DND-41 (cell line): Measurements from ENCODE around the gene EFCC1.

Experiments used
- CTCF ChIP-seq: IDR thresholded peaks from 2 replicates; pipeline ENCODE4 v1.5.1; 2012; ENCODE audit warnings: borderline replicate concordance, low read length, moderate library complexity, mild to moderate bottlenecking; ENCODE audit not compliant: poor library complexity, severe bottlenecking; ENCODE audit errors: extremely low read depth
- EZH2 ChIP-seq: IDR thresholded peaks from 3 replicates; pipeline ENCODE4 v1.6.1; 2012; ENCODE audit warnings: borderline replicate concordance, low read depth, mild to moderate bottlenecking, moderate library complexity, low read length, inconsistent platforms; ENCODE audit not compliant: severe bottlenecking

GRCh38 chr3:129001806-129002572, 885 bp downstream of the EFCC1 start:
- TF ChIP-seq CTCF (no peak), EZH2 (no peak)
